BJ (cell line): ENCODE data around the gene TRPM7. TPM values are rescaled to one million over a fixed set of nuclear protein-coding genes. Genes with fewer than 3 reads are reported as not detected.

Experiments used
- CTCF ChIA-PET: fragments of 350-600 bp; formaldehyde crosslinking; extraction: SDS; loops from one replicate; lab custom pipeline; 2021; ENCODE audit warnings: antibody characterized with exemption, inconsistent platforms; lab: Yijun Ruan, JAX
- POLR2A ChIA-PET: fragments of 300-600 bp; sonication (Branson Sonifier 250); formaldehyde crosslinking; extraction: SDS; loops from one replicate; lab custom pipeline; 2021; ENCODE audit warnings: antibody characterized with exemption; lab: Charles Lee
- DNase-seq: peaks from one replicate; pipeline ENCODE4 v3.0.0-alpha.2; 2011; ENCODE audit warnings: low read depth
- H3K27me3 ChIP-seq: 2 replicates; pipeline ENCODE4 v1.6.0; 2011; ENCODE audit warnings: low read length; ENCODE audit not compliant: control insufficient read depth, insufficient read depth
- H3K36me3 ChIP-seq: 2 replicates; pipeline ENCODE4 v1.5.1; 2011; ENCODE audit warnings: low read length; ENCODE audit not compliant: control insufficient read depth, insufficient read depth
- H3K4me3 ChIP-seq: 2 replicates; pipeline ENCODE4 v1.5.1; 2011; ENCODE audit warnings: low read depth, mild to moderate bottlenecking, control low read depth, low read length
- CTCF ChIP-seq: IDR thresholded peaks from 2 replicates; pipeline ENCODE4 v1.5.1; 2011; ENCODE audit warnings: low read depth, mild to moderate bottlenecking, control low read depth, inconsistent platforms, low read length, moderate library complexity; ENCODE audit not compliant: insufficient read depth
- polyA plus RNA-seq: library from polyadenylated mRNA; depleted of rRNA; stranded (reverse); fragments of >200 nt; gene quantifications from 2 replicates; pipeline ENCODE4 v1.2.3, GENCODE V29; 2011

The TRPM7 gene
- polyA plus RNA-seq, 1 experiment = 9.9 TPM

GRCh38 chr15:50549326-50549725 is 137.3 kb downstream of the TRPM7 start:
- Histone ChIP-seq H3K4me3 (no peak overlapping the region), H3K36me3 (no peaks in the 10 kb centered on the region), H3K27me3 (no peaks in the 10 kb centered on the region)
- DNase-seq = no peak
- no peak for TF ChIP-seq CTCF
- ChIA-PET POLR2A (no interaction called here), CTCF (no interaction called here)

- DNase-seq = no peak
- no peak for TF ChIP-seq CTCF
- POLR2A ChIA-PET = interaction anchor here (0.6 kb wide), 1 partner anchor 18 kb away, joined by 3 read pairs; no protein-coding TSS in a partner anchor
- Histone ChIP-seq H3K36me3 (no peaks in the 10 kb centered on the region), H3K4me3 (no peak within 1 kb of the TSS), H3K27me3 (no peaks in the 10 kb centered on the region)
- CTCF ChIA-PET = no interaction called here
These were observed 140.0 kb downstream of the TRPM7 start, which contains the start of gene USP50 for GRCh38 chr15:50546566-50546965. TSS of gene USP50 (minus strand) at chr15:50546666. CDS start at chr15:50546525, 141 bp downstream.

- no peak for DNase-seq
- no peak for TF ChIP-seq CTCF
- ChIA-PET CTCF (interaction anchor here (0.6 kb wide), 1 partner anchor 370 kb away, joined by 5 read pairs; no protein-coding TSS in a partner anchor), POLR2A (no interaction called here)
- Histone ChIP-seq H3K27me3 (no peaks in the 10 kb centered on the region), H3K36me3 (no peaks in the 10 kb centered on the region), H3K4me3 (no peak overlapping the region)
These were observed 142.2 kb downstream of the TRPM7 start for GRCh38 chr15:50544368-50544767.

GRCh38 chr15:50543556-50543955 is 143.0 kb downstream of the TRPM7 start:
- H3K4me3 ChIP-seq = no peak overlapping the region
- TF ChIP-seq CTCF = no peak
- H3K27me3 ChIP-seq = no peaks in the 10 kb centered on the region
- CTCF ChIA-PET = interaction anchor here (0.6 to 0.7 kb wide), 2 partner anchors 13 to 78 kb away, joined by 3 read pairs; no protein-coding TSS in a partner anchor
- POLR2A ChIA-PET = interaction anchor here (0.5 kb wide), 1 partner anchor 191 kb away, joined by 3 read pairs; no protein-coding TSS in a partner anchor
- H3K36me3 ChIP-seq = no peaks in the 10 kb centered on the region
- no peak for DNase-seq

GRCh38 chr15:50542887-50543210 is 143.7 kb downstream of the TRPM7 start:
- no peak for TF ChIP-seq CTCF
- DNase-seq = no peak
- H3K36me3 ChIP-seq = no peaks in the 10 kb centered on the region
- no peak overlapping the region for H3K4me3 ChIP-seq
- H3K27me3 ChIP-seq = no peaks in the 10 kb centered on the region
- ChIA-PET CTCF (interaction anchor here (0.7 kb wide), 1 partner anchor 79 kb away, joined by 3 read pairs; no protein-coding TSS in a partner anchor), POLR2A (interaction anchor here (0.5 kb wide), 2 partner anchors 190 to 367 kb away, joined by 3 read pairs; no protein-coding TSS in a partner anchor)
